Thyroid gland (tissue), 4 donors: ENCODE results near the gene SLAMF7. TPM values are rescaled to one million over a fixed set of nuclear protein-coding genes. Genes with fewer than 3 reads are reported as not detected.
A peak's percentile ranks its signal among the peaks of the same experiment; 100 is the strongest.

Experiments used
- DNase-seq, 2 donors: peaks; one replicate each; pipeline ENCODE4 v3.0.0-alpha.2; 2019
- H3K27ac ChIP-seq, 3 donors: fragments of 200-600 bp; sonication (generic); 1 replicate in 2 of 3; 2 replicates in 1 of 3; pipeline ENCODE4 v1.5.1; 2016 to 2019; ENCODE audit warnings: mild to moderate bottlenecking in 1 of 3, moderate library complexity in 1 of 3
- H3K27me3 ChIP-seq: fragments of 200-600 bp; sonication (generic); one replicate; pipeline ENCODE4 v1.5.1; 2019
- H3K36me3 ChIP-seq, 2 donors: fragments of 200-600 bp; sonication (generic); one replicate each; pipeline ENCODE4 v1.5.1; 2016 to 2019
- H3K4me1 ChIP-seq, 2 donors: fragments of 200-600 bp; sonication (generic); one replicate each; pipeline ENCODE4 v1.5.1; 2017 to 2019
- H3K4me3 ChIP-seq, 3 donors: fragments of 200-600 bp; sonication (generic); replicated peaks in 1 of 3; 1 replicate in 2 of 3; 2 replicates in 1 of 3; pipeline ENCODE4 v1.5.1; 2016; ENCODE audit warnings: mild to moderate bottlenecking in 1 of 3
- H3K9me3 ChIP-seq: fragments of 200-600 bp; sonication (generic); one replicate; pipeline ENCODE4 v1.5.1; 2017
- POLR2A ChIP-seq, 2 donors: fragments of 450-650 bp; IDR thresholded peaks; one replicate each; pipeline ENCODE4 v1.6.1; 2017; ENCODE audit warnings: antibody characterized with exemption in 2 of 2, mild to moderate bottlenecking in 2 of 2, moderate library complexity in 1 of 2
- WGBS, 2 donors: methylation state at CpG; one replicate each; pipeline ENCODE4 v1.1.5; 2017; 5-methylcytosine and 5-hydroxymethylcytosine counted together
- intact Hi-C: fragments of 100-400 bp; cut with DNase I; formaldehyde crosslinking; loops from one replicate; pipeline ENCODE4 v1.15.1; 2023
- total RNA-seq, 4 donors: library from RNA; depleted of rRNA; stranded (reverse); fragments of >200 nt; gene quantifications; one replicate each; pipeline ENCODE4 v1.2.3, GENCODE V29; 2016
- TF ChIP-seq, protein P1 (sequence below), 6 experiments: fragments of 200-600 bp in 3 of 6; fragments of 450-650 bp in 3 of 6; sonication (generic) in 3 of 6; IDR thresholded peaks; one replicate each; pipeline ENCODE4 v1.5.1; 2016 to 2019; ENCODE audit warnings: antibody characterized with exemption in 6 of 6, mild to moderate bottlenecking in 2 of 6, inconsistent platforms in 1 of 6, moderate library complexity in 1 of 6

SLAMF7 gene
- total RNA-seq, 4 donors from 2014 or later, result 0.22 to 0.93 (median 0.37) TPM

DNA sequence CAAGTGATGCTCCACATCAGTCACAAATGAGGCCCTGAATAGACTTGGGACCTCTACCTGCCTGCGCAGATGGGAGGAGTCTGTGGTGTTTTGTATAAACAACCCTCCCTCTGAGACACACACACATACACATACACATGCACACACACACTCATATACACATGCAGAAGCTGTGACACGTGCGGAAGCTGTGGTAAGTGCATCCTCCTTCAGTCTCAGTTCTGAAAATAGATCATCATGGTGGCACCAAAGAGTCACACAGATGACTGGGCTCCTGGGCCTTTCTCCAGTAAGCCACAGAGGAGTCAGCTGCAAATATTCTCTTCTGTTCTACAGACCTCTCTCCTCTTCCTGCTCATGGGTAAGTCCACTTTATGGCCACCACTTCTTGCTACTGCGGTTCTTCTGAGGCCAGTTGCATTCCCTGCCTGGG is 56.9 kb downstream of the SLAMF7 start, which contains the start of gene LY9:
LY9 (plus strand) TSS at position 224 of the 433 bp plus-strand sequence; CDS start at position 238, 14 bp downstream.
- TF ChIP-seq, protein P1, sequence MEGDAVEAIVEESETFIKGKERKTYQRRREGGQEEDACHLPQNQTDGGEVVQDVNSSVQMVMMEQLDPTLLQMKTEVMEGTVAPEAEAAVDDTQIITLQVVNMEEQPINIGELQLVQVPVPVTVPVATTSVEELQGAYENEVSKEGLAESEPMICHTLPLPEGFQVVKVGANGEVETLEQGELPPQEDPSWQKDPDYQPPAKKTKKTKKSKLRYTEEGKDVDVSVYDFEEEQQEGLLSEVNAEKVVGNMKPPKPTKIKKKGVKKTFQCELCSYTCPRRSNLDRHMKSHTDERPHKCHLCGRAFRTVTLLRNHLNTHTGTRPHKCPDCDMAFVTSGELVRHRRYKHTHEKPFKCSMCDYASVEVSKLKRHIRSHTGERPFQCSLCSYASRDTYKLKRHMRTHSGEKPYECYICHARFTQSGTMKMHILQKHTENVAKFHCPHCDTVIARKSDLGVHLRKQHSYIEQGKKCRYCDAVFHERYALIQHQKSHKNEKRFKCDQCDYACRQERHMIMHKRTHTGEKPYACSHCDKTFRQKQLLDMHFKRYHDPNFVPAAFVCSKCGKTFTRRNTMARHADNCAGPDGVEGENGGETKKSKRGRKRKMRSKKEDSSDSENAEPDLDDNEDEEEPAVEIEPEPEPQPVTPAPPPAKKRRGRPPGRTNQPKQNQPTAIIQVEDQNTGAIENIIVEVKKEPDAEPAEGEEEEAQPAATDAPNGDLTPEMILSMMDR (IDR thresholded peaks at IDR 0.05), result no peak
- no peak for TF ChIP-seq POLR2A (IDR thresholded peaks at IDR 0.05)
- H3K36me3 ChIP-seq, result no peaks in the 10 kb centered on the region
- H3K4me3 ChIP-seq, result no peak within 1 kb of the TSS
- 64 to 81% methylated on average over 4 of the region's 4 CpGs for WGBS, 2 donors
- no peaks in the 10 kb centered on the region for H3K4me1 ChIP-seq
- intact Hi-C loops, result no loop called here
- no peak within 1 kb of the TSS for H3K27ac ChIP-seq
- H3K27me3 ChIP-seq, result no peaks in the 10 kb centered on the region
- peak in 1 of 2 donors; percentile 6 for DNase-seq
- H3K9me3 ChIP-seq, result no peaks in the 10 kb centered on the region

DNA sequence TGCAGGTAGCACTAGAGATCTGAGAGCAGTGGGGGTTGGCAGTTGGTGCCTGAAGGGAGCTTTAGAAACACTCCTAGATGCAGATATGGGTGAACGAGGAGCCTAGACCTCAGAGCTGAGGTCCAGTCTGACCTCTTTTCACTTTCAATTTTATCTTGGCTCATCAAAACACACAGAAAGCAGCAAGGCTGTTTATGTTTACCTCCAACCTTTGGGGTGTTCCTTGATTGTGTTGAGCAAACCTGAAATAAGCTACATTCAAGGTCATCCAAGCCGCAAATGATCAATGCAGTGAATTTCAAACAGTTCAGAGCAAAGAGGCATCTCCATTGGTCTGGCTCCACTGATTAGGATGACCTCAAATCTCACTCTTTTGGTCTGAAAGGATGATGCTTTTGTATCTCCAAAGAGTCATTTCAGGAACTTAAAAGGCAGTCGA is 58.2 kb downstream of the SLAMF7 start:
- WGBS, 2 donors, result 78 to 88% methylated on average over 3 of the region's 3 CpGs
- TF ChIP-seq, protein P1 (IDR thresholded peaks at IDR 0.05), result no peak
- TF ChIP-seq POLR2A (IDR thresholded peaks at IDR 0.05), result no peak
- no peak for DNase-seq
- Histone ChIP-seq H3K36me3 (no peaks in the 10 kb centered on the region), H3K4me3 (no peak overlapping the region), H3K27me3 (no peaks in the 10 kb centered on the region), H3K4me1 (no peaks in the 10 kb centered on the region), H3K9me3 (no peaks in the 10 kb centered on the region), H3K27ac (no peak overlapping the region)
- intact Hi-C loops, result no loop called here

DNA sequence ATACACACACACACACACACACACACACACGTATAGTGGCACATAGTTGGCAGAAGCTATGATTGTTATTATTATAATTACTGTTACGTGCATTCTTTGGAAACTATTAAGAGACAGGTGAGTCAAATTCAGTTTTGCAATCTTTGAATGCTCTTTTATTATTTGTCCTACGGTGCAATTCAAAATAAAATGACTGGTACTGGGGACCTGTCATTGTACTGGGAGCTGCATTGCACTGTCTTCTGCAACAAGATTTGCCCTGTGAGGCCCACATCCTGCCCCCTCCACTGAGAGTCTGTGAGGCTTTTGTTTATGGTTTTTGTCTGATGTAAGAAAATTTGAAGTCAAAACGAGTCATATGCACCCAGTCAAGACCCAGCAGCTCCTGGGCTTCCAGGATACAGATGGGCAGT is 58.8 kb downstream of the SLAMF7 start:
- TF ChIP-seq POLR2A (IDR thresholded peaks at IDR 0.05), result no peak
- TF ChIP-seq, protein P1 (IDR thresholded peaks at IDR 0.05), result no peak
- Histone ChIP-seq H3K4me3 (no peak overlapping the region), H3K27ac (no peak overlapping the region), H3K4me1 (no peaks in the 10 kb centered on the region), H3K9me3 (no peaks in the 10 kb centered on the region), H3K36me3 (no peaks in the 10 kb centered on the region), H3K27me3 (no peaks in the 10 kb centered on the region)
- 52 to 55% methylated on average over 4 of the region's 4 CpGs for WGBS, 2 donors
- DNase-seq, result no peak
- intact Hi-C loops, result no loop called here

DNA sequence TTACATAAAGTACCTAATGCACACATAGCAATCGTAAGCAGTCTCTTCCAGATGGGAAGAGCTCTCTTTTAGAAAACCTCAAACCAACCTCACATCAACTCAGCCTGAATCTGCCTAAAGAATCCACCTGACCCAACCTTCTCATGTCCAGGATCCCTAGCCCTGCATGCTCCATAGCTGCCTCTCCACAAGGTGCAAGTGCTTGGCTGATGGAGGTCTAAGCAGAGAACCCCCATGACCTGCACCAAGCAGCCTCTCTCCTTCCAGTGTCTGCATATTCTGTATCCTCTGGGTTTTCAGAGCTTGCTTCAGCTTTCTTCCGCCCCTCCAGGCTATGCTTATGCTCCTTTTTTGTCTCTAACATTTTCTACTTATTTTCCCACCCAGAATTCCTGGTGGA is 59.4 kb downstream of the SLAMF7 start:
- no peaks in the 10 kb centered on the region for H3K4me1 ChIP-seq
- no peak overlapping the region for H3K4me3 ChIP-seq
- H3K36me3 ChIP-seq, result no peaks in the 10 kb centered on the region
- intact Hi-C loops, result no loop called here
- 96 to 97% methylated on average over 2 of the region's 2 CpGs for WGBS, 2 donors
- no peak overlapping the region for H3K27ac ChIP-seq
- no peaks in the 10 kb centered on the region for H3K9me3 ChIP-seq
- no peak for DNase-seq
- no peaks in the 10 kb centered on the region for H3K27me3 ChIP-seq
- TF ChIP-seq, protein P1 (IDR thresholded peaks at IDR 0.05), result no peak
- no peak for TF ChIP-seq POLR2A (IDR thresholded peaks at IDR 0.05)

DNA sequence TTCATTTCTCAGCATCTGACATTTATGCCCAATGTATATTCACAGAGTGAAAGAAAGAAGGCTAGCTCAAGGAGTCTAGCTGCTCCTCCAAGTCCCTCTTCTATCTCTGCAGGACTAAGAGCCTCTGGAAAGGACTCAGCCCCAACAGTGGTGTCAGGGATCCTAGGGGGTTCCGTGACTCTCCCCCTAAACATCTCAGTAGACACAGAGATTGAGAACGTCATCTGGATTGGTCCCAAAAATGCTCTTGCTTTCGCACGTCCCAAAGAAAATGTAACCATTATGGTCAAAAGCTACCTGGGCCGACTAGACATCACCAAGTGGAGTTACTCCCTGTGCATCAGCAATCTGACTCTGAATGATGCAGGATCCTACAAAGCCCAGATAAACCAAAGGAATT is 60.6 kb downstream of the SLAMF7 start:
- Histone ChIP-seq H3K27me3 (no peaks in the 10 kb centered on the region), H3K4me1 (no peaks in the 10 kb centered on the region), H3K36me3 (no peaks in the 10 kb centered on the region), H3K4me3 (no peak overlapping the region), H3K27ac (no peak overlapping the region), H3K9me3 (no peaks in the 10 kb centered on the region)
- intact Hi-C loops, result no loop called here
- no peak for DNase-seq
- TF ChIP-seq, protein P1 (IDR thresholded peaks at IDR 0.05), result no peak
- no peak for TF ChIP-seq POLR2A (IDR thresholded peaks at IDR 0.05)
- 85 to 96% methylated on average over 5 of the region's 5 CpGs for WGBS, 2 donors
